Fibroblast of peridontal ligament (primary cell): Measurements from ENCODE around the gene ZNF554.
"Not testable (repeated sequence)": the region's sequence is repeated elsewhere in the genome, so short reads cannot be mapped to it uniquely, and the experiment has no call there.

Source experiments
- DNase-seq: peaks from one replicate; pipeline ENCODE4 v3.0.0-alpha.2; 2010; ENCODE audit errors: extremely low read depth

Gene ZNF554

GRCh38 chr19:2790557-2791271 is 29.0 kb upstream of the ZNF554 start:
- DNase-seq: no peak

GRCh38 chr19:2791440-2791839 is 28.2 kb upstream of the ZNF554 start:
- no peak for DNase-seq

GRCh38 chr19:2791876-2792275 is 27.8 kb upstream of the ZNF554 start:
- DNase-seq: no peak

- not testable (repeated sequence) for DNase-seq
Observed at GRCh38 chr19:2792666-2793065, 27.0 kb upstream of the ZNF554 start.

GRCh38 chr19:2793126-2793525 is 26.5 kb upstream of the ZNF554 start:
- no peak for DNase-seq

- DNase-seq: no peak
Observed at GRCh38 chr19:2793577-2793976, 26.1 kb upstream of the ZNF554 start.

GRCh38 chr19:2795827-2796658 is 23.6 kb upstream of the ZNF554 start:
- DNase-seq: no peak

GRCh38 chr19:2796659-2797266 is 22.9 kb upstream of the ZNF554 start:
- DNase-seq: no peak

- DNase-seq: no peak
Observed at GRCh38 chr19:2797280-2797679, 22.4 kb upstream of the ZNF554 start.

GRCh38 chr19:2798158-2798685 is 21.4 kb upstream of the ZNF554 start:
- DNase-seq: no peak

- no peak for DNase-seq
Observed at GRCh38 chr19:2798733-2799132, 20.9 kb upstream of the ZNF554 start.

GRCh38 chr19:2799273-2800020 is 20.2 kb upstream of the ZNF554 start:
- no peak for DNase-seq

GRCh38 chr19:2800506-2800905 is 19.2 kb upstream of the ZNF554 start:
- no peak for DNase-seq

GRCh38 chr19:2802826-2803225 is 16.8 kb upstream of the ZNF554 start:
- DNase-seq: no peak

GRCh38 chr19:2803486-2804155 is 16.0 kb upstream of the ZNF554 start:
- DNase-seq: no peak

- no peak for DNase-seq
Observed at GRCh38 chr19:2804156-2805004, 15.3 kb upstream of the ZNF554 start.

- DNase-seq: no peak
Observed at GRCh38 chr19:2805261-2805900, 14.3 kb upstream of the ZNF554 start.

GRCh38 chr19:2805991-2806649 is 13.5 kb upstream of the ZNF554 start:
- DNase-seq: no peak

- DNase-seq: no peak
Observed at GRCh38 chr19:2806736-2807378, 12.8 kb upstream of the ZNF554 start.
